H1 (cell line): Measurements from ENCODE around the gene NOXO1. TPM values are rescaled to one million over a fixed set of nuclear protein-coding genes. Genes with fewer than 3 reads are reported as not detected.

Experiments
- KDM5A ChIP-seq: fragments of 200-600 bp; IDR thresholded peaks from 2 replicates; pipeline ENCODE4 v1.7.1; 2012; ENCODE audit warnings: mild to moderate bottlenecking, low read length, inconsistent platforms, mixed read lengths
- PHF8 ChIP-seq: fragments of 200-600 bp; sonication (generic); conservative IDR thresholded peaks from 2 replicates; pipeline ENCODE4 v1.7.1; 2012; ENCODE audit warnings: low read depth, mild to moderate bottlenecking, inconsistent platforms, low read length, moderate library complexity
- SAP30 ChIP-seq: fragments of 300-600 bp; sonication (generic); IDR thresholded peaks from 2 replicates; pipeline ENCODE4 v1.7.1; 2012; ENCODE audit warnings: low read length, moderate library complexity, mild to moderate bottlenecking, inconsistent platforms; ENCODE audit not compliant: insufficient read depth, insufficient replicate concordance
- SP4 ChIP-seq: IDR thresholded peaks from 2 replicates; pipeline ENCODE4 v1.6.1; 2012; ENCODE audit warnings: low read length, inconsistent platforms
- SRF ChIP-seq: IDR thresholded peaks from 2 replicates; pipeline ENCODE4 v1.6.1; 2011; ENCODE audit warnings: mild to moderate bottlenecking, low read depth, low read length, moderate library complexity
- TCF12 ChIP-seq: IDR thresholded peaks from 2 replicates; pipeline ENCODE4 v1.6.1; 2011; ENCODE audit warnings: low read depth, mild to moderate bottlenecking, low read length
- YY1 ChIP-seq: IDR thresholded peaks from 2 replicates; pipeline ENCODE4 v1.6.1; 2011; ENCODE audit warnings: low read depth, mild to moderate bottlenecking, low read length
- ZNF274 ChIP-seq: IDR thresholded peaks from 2 replicates; pipeline ENCODE4 v1.7.0; 2012; ENCODE audit warnings: low read length, borderline replicate concordance; ENCODE audit errors: extremely low read depth
- polyA plus RNA-seq, 7 experiments: library from polyadenylated mRNA; depleted of rRNA in 3 of 7; stranded (reverse) in 5 of 7; unstranded in 2 of 7; fragments of >200 nt in 5 of 7; fragments of 200-250 nt in 2 of 7; gene quantifications; 1 replicate in 5 of 7; 2 replicates in 1 of 7; 4 replicates in 1 of 7; pipeline versions ENCODE4 v1.2.1 to v1.2.3, GENCODE V29; 2011 to 2013; ENCODE audit warnings: missing spikeins in 2 of 7, mixed read lengths in 2 of 7
- total RNA-seq: library from RNA; stranded (reverse); fragmentation: NEBNext Ultra II Directional; extraction: Animal tissue kit (Norgen Biotek cat#: 25700); gene quantifications from 2 replicates; pipeline ENCODE4 v1.2.1, GENCODE V29; 2021
- TF ChIP-seq, protein P1 (sequence below): fragments of 300-600 bp; sonication (generic); IDR thresholded peaks from 2 replicates; pipeline ENCODE4 v1.7.1; 2012; ENCODE audit warnings: low read length, moderate library complexity, mild to moderate bottlenecking, inconsistent platforms; ENCODE audit not compliant: insufficient replicate concordance
- TF ChIP-seq, protein P2 (sequence below): IDR thresholded peaks from 2 replicates; pipeline ENCODE4 v1.6.1; 2012; ENCODE audit warnings: inconsistent platforms

The NOXO1 gene
- total and polyA plus RNA-seq, 2 of the 8 experiments (the other 6 are each of a cell fraction or from before 2014, with no cell fraction given): 1.3 to 2.5 TPM

DNA sequence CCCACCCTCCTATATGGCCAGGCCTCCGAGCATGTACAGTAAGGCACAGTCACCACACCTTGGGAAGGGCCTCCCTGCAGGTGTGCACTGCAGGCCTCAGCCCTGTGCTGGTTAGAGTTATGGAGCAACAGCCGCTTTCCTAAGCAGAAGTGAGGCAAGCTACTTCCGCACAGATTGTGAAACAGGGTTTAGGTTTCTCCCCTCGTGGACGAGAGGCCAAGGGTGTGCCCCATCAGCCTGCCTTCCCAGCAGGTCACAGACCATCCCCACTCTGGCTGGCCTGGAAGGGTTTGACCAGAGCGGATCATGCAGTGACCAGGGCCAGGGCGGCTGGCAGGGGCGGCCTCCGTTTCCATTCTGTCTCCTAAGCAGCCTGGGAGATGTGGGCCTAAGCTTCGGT lies 43.0 kb downstream of the NOXO1 start (continued):
- TF ChIP-seq, protein P1, sequence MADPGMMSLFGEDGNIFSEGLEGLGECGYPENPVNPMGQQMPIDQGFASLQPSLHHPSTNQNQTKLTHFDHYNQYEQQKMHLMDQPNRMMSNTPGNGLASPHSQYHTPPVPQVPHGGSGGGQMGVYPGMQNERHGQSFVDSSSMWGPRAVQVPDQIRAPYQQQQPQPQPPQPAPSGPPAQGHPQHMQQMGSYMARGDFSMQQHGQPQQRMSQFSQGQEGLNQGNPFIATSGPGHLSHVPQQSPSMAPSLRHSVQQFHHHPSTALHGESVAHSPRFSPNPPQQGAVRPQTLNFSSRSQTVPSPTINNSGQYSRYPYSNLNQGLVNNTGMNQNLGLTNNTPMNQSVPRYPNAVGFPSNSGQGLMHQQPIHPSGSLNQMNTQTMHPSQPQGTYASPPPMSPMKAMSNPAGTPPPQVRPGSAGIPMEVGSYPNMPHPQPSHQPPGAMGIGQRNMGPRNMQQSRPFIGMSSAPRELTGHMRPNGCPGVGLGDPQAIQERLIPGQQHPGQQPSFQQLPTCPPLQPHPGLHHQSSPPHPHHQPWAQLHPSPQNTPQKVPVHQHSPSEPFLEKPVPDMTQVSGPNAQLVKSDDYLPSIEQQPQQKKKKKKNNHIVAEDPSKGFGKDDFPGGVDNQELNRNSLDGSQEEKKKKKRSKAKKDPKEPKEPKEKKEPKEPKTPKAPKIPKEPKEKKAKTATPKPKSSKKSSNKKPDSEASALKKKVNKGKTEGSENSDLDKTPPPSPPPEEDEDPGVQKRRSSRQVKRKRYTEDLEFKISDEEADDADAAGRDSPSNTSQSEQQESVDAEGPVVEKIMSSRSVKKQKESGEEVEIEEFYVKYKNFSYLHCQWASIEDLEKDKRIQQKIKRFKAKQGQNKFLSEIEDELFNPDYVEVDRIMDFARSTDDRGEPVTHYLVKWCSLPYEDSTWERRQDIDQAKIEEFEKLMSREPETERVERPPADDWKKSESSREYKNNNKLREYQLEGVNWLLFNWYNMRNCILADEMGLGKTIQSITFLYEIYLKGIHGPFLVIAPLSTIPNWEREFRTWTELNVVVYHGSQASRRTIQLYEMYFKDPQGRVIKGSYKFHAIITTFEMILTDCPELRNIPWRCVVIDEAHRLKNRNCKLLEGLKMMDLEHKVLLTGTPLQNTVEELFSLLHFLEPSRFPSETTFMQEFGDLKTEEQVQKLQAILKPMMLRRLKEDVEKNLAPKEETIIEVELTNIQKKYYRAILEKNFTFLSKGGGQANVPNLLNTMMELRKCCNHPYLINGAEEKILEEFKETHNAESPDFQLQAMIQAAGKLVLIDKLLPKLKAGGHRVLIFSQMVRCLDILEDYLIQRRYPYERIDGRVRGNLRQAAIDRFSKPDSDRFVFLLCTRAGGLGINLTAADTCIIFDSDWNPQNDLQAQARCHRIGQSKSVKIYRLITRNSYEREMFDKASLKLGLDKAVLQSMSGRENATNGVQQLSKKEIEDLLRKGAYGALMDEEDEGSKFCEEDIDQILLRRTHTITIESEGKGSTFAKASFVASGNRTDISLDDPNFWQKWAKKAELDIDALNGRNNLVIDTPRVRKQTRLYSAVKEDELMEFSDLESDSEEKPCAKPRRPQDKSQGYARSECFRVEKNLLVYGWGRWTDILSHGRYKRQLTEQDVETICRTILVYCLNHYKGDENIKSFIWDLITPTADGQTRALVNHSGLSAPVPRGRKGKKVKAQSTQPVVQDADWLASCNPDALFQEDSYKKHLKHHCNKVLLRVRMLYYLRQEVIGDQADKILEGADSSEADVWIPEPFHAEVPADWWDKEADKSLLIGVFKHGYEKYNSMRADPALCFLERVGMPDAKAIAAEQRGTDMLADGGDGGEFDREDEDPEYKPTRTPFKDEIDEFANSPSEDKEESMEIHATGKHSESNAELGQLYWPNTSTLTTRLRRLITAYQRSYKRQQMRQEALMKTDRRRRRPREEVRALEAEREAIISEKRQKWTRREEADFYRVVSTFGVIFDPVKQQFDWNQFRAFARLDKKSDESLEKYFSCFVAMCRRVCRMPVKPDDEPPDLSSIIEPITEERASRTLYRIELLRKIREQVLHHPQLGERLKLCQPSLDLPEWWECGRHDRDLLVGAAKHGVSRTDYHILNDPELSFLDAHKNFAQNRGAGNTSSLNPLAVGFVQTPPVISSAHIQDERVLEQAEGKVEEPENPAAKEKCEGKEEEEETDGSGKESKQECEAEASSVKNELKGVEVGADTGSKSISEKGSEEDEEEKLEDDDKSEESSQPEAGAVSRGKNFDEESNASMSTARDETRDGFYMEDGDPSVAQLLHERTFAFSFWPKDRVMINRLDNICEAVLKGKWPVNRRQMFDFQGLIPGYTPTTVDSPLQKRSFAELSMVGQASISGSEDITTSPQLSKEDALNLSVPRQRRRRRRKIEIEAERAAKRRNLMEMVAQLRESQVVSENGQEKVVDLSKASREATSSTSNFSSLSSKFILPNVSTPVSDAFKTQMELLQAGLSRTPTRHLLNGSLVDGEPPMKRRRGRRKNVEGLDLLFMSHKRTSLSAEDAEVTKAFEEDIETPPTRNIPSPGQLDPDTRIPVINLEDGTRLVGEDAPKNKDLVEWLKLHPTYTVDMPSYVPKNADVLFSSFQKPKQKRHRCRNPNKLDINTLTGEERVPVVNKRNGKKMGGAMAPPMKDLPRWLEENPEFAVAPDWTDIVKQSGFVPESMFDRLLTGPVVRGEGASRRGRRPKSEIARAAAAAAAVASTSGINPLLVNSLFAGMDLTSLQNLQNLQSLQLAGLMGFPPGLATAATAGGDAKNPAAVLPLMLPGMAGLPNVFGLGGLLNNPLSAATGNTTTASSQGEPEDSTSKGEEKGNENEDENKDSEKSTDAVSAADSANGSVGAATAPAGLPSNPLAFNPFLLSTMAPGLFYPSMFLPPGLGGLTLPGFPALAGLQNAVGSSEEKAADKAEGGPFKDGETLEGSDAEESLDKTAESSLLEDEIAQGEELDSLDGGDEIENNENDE: no peak
- TF ChIP-seq, protein P2, sequence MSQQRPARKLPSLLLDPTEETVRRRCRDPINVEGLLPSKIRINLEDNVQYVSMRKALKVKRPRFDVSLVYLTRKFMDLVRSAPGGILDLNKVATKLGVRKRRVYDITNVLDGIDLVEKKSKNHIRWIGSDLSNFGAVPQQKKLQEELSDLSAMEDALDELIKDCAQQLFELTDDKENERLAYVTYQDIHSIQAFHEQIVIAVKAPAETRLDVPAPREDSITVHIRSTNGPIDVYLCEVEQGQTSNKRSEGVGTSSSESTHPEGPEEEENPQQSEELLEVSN: no peak
- TF ChIP-seq YY1 (no peak), SP4 (no peak), SRF (no peak), KDM5A (no peak), PHF8 (no peak), SAP30 (no peak), ZNF274 (no peak), TCF12 (no peak)
